Measurements from ENCODE around the gene CNIH2. TPM values are rescaled to one million over a fixed set of nuclear protein-coding genes. Genes with fewer than 3 reads are reported as not detected.

The CNIH2 gene
- total RNA-seq, 1 experiment from 2014 or later: 12.9 TPM

DNA sequence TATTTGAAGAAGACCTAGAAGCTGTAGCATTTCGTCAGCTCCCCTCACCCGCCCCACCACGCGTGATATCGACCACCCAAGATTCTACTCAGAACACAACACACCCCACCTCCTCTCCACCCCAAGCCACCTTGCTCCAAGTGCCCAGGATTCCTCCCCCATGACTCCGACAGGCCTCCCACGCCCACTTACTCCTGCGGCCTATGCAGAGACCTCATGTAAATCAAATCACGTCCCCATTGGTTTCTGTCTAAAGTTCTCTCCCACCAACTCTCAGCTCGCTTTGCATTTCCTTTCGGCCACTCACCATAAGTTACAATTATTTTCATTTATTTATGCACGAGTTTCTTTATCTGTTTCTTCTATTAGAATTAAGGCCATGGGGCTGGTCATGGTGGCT lies 24.7 kb downstream of the CNIH2 start (continued):
- no peak for TF ChIP-seq ZNF317 (CRISPR knock-in tag; IDR thresholded peaks at IDR 0.05; ENCODE audit: borderline replicate concordance, low read depth)
- no peak for TF ChIP-seq CREB1 (CRISPR knock-in tag; IDR thresholded peaks at IDR 0.05)
- TF ChIP-seq MYBL2 (CRISPR knock-in tag; IDR thresholded peaks at IDR 0.05): no peak
- TF ChIP-seq KAT7 (CRISPR knock-in tag; IDR thresholded peaks at IDR 0.05; ENCODE audit: borderline replicate concordance): no peak
- TF ChIP-seq ZNF263 (CRISPR knock-in tag; IDR thresholded peaks at IDR 0.05; ENCODE audit: low read depth): no peak
- TF ChIP-seq GABPB1 (CRISPR knock-in tag; IDR thresholded peaks at IDR 0.05): no peak

GRCh38 chr11:66309475-66309874 lies 31.5 kb downstream of the CNIH2 start:
- TF ChIP-seq RELA (CRISPR knock-in tag; IDR thresholded peaks at IDR 0.05; ENCODE audit: borderline replicate concordance) (no peak), ZNF423 (CRISPR knock-in tag; IDR thresholded peaks at IDR 0.05) (no peak), NFATC4 (CRISPR knock-in tag; IDR thresholded peaks at IDR 0.05) (no peak), ESRRA (CRISPR knock-in tag; IDR thresholded peaks at IDR 0.05; ENCODE audit: borderline replicate concordance) (no peak), CBFB (CRISPR knock-in tag; IDR thresholded peaks at IDR 0.05; ENCODE audit: low read depth) (no peak), CDX4 (CRISPR knock-in tag; IDR thresholded peaks at IDR 0.05; ENCODE audit: borderline replicate concordance) (no peak), STAT6 (CRISPR knock-in tag; conservative IDR thresholded peaks at IDR 0.05; ENCODE audit: low read depth) (no peak)
- DNase-seq (ENCODE audit: low spot score) (no peak), ATAC-seq (no peak)
- peaks cover 13% of the 10 kb centered on the region for H3K4me1 Mint-ChIP-seq
- no peak overlapping the region for H3K4me3 Mint-ChIP-seq
- CTCF ChIA-PET: interaction anchor here (0.7 to 5.8 kb wide), 6 partner anchors 21 to 79 kb away, joined by 3 to 319 read pairs (median 3); partner anchors contain the start of genes RIN1 and YIF1A
- no peaks in the 10 kb centered on the region for H3K9me3 Mint-ChIP-seq
- no peak overlapping the region for H3K27ac Mint-ChIP-seq
- POLR2A ChIA-PET: interaction anchor here (0.7 to 1.1 kb wide), 2 partner anchors 21 to 157 kb away, joined by 3 to 4 read pairs; partner anchors contain the start of gene YIF1A
- peaks cover 4% of the 10 kb centered on the region for H3K27me3 Mint-ChIP-seq (ENCODE audit: low read depth)
- H3K36me3 Mint-ChIP-seq: no peaks in the 10 kb centered on the region

- ChIA-PET CTCF (interaction anchor here (0.7 to 5.8 kb wide), 16 partner anchors 10 to 108 kb away, joined by 3 to 319 read pairs (median 20); partner anchors contain the start of genes B4GAT1, RAB1B, RIN1 and TMEM151A), POLR2A (interaction anchor here (1.1 kb wide), 1 partner anchor 21 kb away, joined by 4 read pairs; the partner anchor contains the start of gene YIF1A)
- Mint-ChIP-seq H3K4me3 (no peak overlapping the region), H3K27me3 (ENCODE audit: low read depth) (peaks cover 7% of the 10 kb centered on the region), H3K9me3 (no peaks in the 10 kb centered on the region), H3K27ac (no peak overlapping the region), H3K36me3 (no peaks in the 10 kb centered on the region), H3K4me1 (peaks cover 13% of the 10 kb centered on the region)
- ATAC-seq (no peak), DNase-seq (ENCODE audit: low spot score) (no peak)
- no peak for TF ChIP-seq CREM (CRISPR knock-in tag; IDR thresholded peaks at IDR 0.05)
- TF ChIP-seq USF1 (CRISPR knock-in tag; IDR thresholded peaks at IDR 0.05): no peak
- TF ChIP-seq HMGA2 (CRISPR knock-in tag; IDR thresholded peaks at IDR 0.05): no peak
- no peak for TF ChIP-seq RORB (CRISPR knock-in tag; IDR thresholded peaks at IDR 0.05)
- no peak for TF ChIP-seq FOXP4 (CRISPR knock-in tag; IDR thresholded peaks at IDR 0.05)
- TF ChIP-seq GABPB1 (CRISPR knock-in tag; IDR thresholded peaks at IDR 0.05): no peak
- TF ChIP-seq IRF2 (CRISPR knock-in tag; IDR thresholded peaks at IDR 0.05; ENCODE audit: borderline replicate concordance, low read depth): no peak
- no peak for TF ChIP-seq ZNF671 (CRISPR knock-in tag; IDR thresholded peaks at IDR 0.05)
- no peak for TF ChIP-seq SOX15 (CRISPR knock-in tag; IDR thresholded peaks at IDR 0.05)
- no peak for TF ChIP-seq TP53 (CRISPR knock-in tag; IDR thresholded peaks at IDR 0.05)
- TF ChIP-seq GTF2I (CRISPR knock-in tag; conservative IDR thresholded peaks at IDR 0.05): no peak
- no peak for TF ChIP-seq ZNF532 (CRISPR knock-in tag; IDR thresholded peaks at IDR 0.05; ENCODE audit: borderline replicate concordance)
- TF ChIP-seq PRRX2 (CRISPR knock-in tag; IDR thresholded peaks at IDR 0.05): no peak
- TF ChIP-seq SMAD3 (CRISPR knock-in tag; IDR thresholded peaks at IDR 0.05; ENCODE audit: borderline replicate concordance): no peak
These were observed 32.3 kb downstream of the CNIH2 start for GRCh38 chr11:66310324-66310723.

All from WTC11 (cell line).